ENCODE data around the gene HSP90AB1.

HSP90AB1 gene

DNA sequence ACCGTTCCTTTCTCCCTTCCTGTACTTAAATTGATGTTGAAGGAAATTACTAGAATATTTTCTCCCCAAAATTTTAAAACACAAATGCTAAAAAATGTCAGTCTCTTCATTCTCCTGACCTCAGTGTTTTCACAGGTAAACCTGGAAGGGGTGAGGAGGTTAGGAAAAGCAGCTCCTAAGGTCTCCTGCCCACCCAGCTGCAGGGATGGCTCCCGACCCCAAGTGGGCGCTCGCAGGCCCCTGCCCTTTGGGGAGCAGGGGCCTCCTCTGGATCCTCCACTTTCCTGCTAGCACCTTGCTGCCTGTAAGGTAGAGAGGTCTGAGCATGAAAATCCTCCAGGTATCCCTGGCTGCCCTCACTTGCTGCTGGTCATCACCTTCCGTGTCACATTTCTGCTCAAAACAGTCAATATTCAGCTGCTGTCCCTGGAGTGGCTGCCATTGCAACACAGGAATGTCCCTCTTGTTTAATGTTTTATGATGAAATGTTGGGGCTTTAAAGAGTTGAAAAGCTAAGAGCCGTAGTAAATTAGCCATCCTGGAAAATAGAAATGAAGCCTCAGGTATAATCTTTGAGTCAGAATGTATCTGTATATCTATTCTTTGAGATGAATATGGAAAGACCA, 10.9 kb upstream of the HSP90AB1 start:
- no peak for DNase-seq

DNA sequence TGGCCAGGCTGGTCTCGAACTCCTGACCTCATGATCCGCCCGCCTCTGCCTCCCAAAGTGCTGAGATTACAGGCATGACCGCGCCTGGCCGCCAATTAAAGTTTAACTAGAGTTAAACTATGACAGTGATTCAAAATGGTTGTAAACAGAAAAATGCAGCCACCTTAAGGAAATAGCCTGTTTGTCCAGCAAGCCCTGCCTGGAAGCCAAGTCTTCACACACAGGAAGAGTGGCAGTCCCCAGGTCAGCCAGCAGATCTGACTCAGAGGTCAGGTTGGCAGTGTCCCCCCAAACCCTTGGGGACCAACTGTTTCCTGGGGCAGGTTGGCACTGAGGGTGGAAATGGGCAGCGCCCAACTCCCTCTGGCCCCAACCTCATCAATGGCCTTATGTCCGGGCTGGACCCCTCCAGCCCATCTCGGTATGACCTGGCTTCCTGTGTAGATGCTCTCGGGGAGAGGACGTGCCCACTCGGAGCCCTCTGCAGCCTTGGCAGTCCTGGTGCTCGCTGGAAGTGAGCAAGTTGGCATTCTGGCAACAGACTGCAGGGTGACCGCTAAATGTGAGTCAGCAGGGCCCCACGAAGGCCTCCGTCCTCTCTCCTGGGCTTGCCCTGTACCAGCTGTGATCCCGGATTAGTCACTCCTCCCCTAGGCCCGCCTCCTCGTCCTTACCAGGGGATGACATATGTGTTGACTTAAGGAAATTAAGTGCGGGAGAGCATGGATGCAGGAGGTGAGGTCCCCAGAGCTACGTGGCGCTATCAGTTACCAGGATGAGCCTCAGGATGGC, 9.7 kb upstream of the HSP90AB1 start:
- DNase-seq, result peak; percentile 71

DNA sequence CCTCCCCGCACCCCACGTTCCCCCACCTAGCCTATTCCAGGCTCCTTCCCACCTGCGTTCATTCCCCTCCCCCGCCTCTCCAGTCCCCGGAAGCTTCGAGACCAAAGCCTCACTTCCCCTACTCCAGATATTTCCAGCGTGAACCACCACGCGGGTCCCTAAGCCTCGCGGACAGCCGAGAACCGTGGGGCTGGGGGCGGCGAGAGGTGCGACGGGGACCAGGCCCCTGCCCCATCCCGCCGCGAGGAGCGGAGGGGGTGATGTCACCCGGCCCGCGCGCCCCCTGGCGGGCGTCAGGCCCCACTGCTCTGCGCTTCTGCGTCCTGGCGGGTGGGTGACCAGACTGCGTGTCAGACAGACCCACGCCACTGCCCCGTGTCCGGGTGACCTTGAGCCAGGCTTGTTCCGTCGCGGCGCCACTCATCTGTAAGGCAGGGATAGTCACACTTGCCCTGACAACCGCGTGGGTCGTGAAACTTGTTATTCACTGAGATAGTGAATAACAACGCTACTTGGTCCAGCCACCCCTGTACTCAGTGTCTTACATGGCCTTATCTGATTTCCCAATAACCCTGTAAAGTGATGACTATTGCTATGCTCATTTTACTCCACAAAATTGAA, 9.0 kb upstream of the HSP90AB1 start:
- DNase-seq, result peak; percentile 81

DNA sequence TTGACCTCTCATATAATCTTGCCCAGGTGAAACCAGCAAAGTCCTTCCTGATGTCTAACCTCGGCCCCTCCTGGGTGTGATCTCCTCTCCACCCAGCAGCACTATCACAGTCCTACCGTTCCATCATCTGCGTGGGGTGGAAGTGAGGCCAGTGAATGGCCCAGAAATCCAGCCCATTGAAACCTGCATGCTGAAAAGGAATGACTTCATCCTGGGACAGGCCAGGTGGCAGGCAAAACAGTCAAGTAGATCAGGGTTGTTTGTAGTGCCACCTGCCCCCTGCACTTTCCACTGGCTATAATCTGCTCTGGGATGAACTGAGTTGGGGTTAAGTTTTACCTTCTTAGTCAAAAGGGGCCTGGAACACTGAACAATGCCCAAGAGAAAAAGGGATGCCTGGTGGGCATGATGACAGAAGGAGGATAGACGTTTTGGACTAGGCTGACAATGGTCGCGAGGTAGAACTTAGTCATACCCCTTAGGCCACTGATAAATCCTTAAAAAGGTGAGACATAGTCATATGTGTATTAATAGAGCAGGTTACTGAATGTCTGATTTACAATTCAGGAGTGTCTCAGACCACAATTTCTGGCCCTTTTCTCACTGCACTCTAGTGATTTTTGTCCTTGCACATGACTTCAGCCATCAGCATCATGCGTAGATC, 8.1 kb upstream of the HSP90AB1 start:
- no peak for DNase-seq

DNA sequence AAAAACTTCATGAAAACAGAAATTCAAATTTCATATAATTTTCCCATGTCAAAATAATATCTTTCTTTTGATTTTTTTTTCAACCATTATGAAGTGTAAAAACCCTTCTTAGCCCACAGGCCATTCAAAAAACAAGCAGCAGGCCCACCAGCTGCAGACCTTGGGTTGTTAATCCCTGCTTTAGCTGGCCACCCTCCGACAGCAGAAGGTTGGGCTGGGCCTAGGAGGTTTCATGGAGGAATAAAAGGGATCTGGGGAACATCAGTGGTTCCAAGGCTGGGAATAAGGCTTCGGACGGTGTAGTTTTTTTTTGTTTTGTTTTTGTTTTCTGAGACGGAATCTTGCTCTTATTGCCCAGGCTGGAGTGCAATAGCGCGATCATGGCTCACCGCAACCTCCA, 3.6 kb upstream of the HSP90AB1 start:
- DNase-seq, result no peak

DNA sequence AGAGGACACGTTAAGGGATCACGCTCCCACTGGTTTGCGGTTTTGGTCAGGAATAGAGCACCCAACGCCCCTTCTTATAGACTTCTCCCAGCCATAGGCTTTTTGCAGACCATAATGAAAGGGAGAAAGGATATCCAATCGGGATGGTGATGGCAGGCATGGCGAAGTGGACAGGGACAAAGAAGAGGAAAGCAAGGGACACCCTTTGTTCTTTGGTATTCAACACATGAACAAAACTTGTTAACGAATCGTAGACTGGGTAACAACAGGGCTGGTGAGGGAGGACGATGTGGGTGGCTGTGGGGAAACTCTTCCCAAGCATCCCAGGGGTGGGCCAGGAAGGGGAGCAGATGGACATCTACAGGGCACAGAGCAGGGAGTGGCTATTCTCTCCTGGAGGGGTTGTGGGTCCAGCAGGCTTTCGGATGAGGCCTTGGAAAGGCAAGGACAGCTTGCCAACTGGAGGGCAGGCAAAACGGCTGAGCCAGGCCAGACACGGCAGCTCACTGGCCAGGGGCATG, 1.4 kb upstream of the HSP90AB1 start:
- DNase-seq, result no peak

DNA sequence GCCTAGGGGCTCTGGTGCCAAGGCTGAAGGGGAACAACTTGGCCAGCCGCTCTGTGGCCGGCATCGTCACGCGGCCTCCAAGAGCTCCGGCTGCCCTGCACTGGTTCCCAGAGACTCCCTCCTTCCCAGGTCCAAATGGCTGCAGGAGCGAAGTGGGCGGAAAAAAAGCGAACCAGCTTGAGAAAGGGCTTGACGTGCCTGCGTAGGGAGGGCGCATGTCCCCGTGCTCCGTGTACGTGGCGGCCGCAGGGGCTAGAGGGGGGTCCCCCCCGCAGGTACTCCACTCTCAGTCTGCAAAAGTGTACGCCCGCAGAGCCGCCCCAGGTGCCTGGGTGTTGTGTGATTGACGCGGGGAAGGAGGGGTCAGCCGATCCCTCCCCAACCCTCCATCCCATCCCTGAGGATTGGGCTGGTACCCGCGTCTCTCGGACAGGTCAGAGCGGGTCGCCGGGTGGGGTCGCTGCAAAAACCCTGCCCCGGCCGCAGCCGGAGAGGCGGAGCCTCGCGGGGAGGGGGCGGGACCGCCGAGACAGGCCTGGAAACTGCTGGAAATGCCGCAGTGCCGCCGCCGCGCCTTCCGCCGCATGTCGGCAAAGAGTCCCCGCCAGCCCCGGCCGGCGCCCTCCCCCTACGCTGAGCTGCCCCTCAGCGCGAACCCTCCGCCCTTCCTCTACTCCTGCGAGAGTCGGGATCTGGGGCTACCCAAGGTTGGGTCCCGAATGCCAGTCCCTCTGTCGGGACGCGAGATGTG, 814 bp upstream of the HSP90AB1 start:
- DNase-seq, result peak; percentile 84

DNA sequence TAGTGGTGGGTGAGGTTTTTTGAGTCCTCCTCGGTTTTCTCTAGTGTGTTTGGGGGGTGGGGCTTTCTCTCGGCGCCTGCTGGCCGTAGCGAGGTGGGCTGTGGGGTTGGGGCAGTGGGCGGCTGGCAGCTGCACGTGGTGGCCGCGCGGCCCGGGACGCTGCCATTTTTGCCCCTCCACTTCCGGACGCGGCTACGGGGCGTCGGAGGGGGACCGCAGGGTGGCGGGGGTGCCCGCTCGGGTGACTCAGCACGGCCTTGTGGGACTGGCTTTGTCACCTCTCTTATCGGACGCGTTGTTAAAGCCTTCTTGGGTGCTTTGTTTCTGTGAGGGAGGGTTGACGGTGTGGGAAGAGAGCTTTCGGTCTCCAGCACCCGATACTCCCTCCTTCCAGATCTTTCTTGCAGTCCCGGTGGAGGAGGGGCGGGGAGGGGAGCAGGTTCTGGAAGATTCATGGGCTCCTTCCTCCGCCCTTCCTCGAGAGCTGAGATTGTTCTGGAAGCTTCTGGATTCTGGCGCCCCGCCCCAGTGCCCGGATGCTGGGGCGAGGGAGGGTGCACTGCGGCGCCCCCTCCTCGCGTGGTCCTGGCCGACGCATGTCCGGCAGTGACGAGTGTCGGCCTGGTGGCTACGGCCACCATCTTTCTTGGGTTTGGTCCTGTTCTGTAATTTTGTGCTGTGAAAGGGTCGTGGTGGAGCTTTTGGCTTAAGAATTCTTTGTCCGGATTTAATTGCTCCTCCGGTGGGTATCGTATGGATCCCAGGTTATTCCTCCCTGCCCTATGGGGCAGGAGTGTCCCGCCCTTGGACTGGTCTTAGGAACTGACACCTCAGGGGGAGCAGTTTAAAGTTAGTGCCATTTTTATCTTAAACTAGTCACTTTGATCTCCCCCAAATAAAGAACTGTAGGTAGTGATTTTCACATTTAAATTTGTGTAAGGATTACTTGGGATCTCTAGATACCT, 719 bp downstream of the HSP90AB1 start:
- peak; percentile 94 for DNase-seq

DNA sequence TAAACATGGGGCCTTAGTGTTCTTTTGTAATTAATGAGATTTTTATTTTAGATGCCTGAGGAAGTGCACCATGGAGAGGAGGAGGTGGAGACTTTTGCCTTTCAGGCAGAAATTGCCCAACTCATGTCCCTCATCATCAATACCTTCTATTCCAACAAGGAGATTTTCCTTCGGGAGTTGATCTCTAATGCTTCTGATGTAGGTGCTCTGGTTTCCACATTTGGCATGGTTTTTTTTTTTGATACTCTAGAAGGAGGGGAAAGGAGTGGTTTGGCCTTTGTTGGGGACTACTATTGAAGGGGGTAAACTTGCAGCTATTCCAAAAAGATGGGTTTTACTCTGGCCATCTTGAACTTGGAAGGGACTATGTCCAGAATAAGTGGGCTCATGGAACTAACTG, 1.7 kb downstream of the HSP90AB1 start:
- DNase-seq, result no peak

DNA sequence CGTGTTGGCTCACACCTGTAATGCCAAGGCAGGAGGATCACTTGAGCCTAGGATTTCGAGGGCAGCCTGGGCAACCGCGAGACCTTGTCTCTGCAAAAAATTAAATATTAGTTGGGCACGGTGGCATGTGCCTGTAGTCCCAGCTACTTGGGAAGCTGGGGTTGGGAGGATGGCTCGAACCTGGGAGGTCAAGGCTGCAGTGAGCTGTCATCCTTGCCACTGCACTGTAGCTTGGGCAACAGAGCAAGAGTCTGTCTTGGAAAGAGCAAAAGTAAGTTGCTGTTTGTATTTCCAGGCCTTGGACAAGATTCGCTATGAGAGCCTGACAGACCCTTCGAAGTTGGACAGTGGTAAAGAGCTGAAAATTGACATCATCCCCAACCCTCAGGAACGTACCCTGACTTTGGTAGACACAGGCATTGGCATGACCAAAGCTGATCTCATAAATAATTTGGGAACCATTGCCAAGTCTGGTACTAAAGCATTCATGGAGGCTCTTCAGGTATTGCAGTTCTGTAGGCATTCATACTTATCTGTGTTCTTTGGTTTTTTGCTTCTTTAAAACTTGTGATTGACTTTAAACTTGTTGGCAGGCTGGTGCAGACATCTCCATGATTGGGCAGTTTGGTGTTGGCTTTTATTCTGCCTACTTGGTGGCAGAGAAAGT, 2.3 kb downstream of the HSP90AB1 start:
- no peak for DNase-seq

DNA sequence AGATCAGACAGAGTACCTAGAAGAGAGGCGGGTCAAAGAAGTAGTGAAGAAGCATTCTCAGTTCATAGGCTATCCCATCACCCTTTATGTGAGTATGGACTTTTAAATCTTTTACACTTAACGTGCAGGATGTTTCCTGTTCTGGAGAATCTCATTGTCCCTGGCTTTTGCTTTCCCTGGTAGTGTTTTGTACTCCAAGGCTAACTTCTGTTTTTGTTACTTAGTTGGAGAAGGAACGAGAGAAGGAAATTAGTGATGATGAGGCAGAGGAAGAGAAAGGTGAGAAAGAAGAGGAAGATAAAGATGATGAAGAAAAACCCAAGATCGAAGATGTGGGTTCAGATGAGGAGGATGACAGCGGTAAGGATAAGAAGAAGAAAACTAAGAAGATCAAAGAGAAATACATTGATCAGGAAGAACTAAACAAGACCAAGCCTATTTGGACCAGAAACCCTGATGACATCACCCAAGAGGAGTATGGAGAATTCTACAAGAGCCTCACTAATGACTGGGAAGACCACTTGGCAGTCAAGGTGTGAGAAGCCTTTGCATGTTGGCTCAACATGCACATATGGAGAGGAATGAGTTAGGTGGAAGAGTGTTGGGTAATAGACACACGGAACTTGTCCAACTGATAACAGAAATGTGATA, 3.3 kb downstream of the HSP90AB1 start:
- DNase-seq, result no peak

DNA sequence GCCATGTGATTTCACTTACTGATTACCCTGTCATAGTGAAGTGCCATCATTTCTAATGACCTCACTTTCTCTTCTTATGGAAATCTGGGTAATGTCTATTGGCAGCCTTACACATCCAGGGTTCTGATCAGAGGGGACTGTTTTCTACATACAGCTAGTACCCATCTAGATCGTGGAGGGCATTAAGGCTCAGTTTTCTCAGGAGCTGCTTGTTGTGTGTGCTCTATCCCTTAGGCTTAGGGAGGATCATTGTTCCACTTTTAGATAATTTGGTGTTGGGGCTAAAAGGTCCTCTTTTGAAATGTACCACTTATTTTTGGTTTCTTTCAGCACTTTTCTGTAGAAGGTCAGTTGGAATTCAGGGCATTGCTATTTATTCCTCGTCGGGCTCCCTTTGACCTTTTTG, 3.8 kb downstream of the HSP90AB1 start:
- no peak for DNase-seq

DNA sequence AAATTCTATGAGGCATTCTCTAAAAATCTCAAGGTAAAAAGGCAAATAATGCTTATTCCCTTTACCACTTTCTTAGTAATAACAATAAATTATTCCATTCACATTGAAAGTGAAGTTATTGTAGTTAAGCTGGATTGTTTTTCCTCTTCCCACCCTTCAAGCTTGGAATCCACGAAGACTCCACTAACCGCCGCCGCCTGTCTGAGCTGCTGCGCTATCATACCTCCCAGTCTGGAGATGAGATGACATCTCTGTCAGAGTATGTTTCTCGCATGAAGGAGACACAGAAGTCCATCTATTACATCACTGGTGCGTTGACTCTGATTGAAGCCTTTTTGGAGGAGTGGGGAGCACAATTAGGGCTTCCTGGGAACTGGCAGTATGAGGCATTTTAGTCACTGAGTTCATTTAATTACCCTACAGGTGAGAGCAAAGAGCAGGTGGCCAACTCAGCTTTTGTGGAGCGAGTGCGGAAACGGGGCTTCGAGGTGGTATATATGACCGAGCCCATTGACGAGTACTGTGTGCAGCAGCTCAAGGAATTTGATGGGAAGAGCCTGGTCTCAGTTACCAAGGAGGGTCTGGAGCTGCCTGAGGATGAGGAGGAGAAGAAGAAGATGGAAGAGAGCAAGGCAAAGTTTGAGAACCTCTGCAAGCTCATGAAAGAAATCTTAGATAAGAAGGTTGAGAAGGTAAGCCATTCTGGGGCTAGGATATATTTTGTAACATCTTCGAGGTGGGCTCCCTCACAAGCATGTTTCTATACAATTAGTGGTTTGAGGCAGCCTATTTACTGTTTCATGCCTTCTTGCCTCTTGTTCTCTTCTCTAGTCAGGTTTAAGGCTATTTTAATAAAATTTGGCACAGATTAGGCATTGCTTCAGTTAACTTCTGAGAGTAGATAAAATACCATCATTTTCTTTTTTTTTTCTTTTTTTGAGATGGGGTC, 4.9 kb downstream of the HSP90AB1 start:
- no peak for DNase-seq

DNA sequence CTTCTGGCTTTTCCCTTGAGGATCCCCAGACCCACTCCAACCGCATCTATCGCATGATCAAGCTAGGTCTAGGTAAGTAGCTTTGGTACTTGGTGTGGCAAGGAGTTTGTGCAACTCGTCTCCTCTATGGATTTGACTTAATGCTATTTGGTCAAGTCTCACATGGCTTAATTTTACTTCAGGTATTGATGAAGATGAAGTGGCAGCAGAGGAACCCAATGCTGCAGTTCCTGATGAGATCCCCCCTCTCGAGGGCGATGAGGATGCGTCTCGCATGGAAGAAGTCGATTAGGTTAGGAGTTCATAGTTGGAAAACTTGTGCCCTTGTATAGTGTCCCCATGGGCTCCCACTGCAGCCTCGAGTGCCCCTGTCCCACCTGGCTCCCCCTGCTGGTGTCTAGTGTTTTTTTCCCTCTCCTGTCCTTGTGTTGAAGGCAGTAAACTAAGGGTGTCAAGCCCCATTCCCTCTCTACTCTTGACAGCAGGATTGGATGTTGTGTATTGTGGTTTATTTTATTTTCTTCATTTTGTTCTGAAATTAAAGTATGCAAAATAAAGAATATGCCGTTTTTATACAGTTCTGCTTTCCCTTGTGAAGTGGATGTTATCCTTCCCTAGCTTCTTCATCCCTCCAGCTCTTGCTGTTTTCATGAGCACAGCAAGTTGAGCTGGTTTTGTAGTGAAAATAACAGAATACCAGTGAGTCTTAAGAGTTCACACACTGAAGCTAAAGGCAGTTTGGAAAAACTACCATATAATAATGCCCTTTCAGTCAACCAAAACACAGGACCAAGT, 6.6 kb downstream of the HSP90AB1 start:
- DNase-seq, result peak; percentile 65

DNA sequence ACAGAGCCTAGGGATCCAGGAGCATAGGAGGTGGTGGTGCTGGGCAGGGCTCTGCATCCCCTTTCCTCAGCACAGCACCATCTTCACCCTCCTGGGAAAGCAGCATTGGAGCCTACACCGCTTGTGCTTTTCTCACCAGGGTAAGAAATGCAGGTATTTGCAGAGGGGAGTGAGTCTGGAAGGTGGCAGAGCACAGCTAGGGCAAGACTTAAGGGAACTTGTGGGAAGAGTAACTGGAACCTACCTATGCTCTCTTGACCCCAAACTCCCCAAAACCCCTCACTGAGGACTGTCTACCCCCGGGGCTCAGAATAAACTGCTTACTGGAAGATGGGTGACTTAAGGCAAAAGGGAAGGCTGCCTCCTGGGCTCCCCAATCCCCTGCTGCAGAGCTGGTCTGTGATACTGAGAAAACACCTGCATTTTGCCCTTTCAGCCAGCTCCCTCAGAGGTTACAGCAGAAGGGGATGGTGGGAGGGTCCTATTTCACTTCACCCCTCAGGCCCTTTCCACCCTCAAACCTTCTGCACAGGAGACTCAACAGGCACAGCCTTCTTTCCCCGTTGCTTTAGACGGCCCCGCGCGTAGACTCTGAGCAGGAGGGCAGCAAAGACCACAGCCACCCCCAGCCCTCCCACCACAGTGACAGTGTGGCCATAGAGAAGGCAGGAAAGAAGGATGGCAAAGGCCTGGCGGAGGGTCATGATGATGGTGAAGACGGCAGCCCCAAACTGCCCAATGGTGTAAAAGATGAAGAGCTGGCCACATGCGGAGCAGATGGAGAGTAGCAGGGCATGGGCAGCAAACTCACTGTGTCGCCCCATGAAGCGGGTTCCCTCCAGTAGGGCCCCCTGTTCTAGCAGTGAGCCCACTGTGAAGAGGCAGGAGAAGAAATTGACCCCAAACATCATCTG, 7.5 kb downstream of the HSP90AB1 start:
- no peak for DNase-seq

DNA sequence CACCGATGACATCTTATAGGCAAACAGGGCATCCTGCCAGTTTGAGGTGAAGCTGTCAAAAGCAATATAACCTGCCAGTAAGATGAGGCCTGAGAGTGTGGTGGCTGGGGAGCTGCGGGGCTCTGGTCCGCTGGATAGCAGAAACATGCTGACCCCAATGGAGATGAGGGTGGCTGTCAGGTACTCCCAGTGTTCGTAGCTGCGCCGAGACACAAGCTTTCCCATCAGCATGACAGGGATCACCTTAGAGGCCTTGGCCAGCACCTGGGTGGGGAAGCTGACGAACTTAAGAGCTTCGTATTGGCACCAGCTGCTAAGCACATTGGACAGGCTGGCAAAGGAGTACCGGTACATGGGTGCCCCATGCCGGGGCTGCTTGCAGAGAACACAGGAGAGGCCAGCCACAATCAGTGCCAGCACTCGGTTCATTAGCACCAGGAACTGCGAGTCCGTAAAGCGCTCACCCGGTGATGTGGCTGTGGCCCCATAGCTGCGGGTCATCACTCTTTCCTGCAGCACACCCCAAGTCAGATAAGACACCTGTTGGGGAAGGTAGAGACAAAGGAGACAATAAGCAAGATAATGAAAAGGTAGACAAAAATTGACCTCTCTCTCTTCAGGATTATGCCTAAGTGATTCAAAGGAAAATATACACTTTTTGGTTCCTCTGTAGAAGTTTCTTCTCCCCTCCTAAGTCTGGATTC, 8.4 kb downstream of the HSP90AB1 start:
- no peak for DNase-seq

All from activated CD8-positive, alpha-beta memory T cell treated with anti-CD3 and anti-CD28 coated beads, Interleukin-2, amount 50 U/mL, for 4 hours (primary cell).